T-helper 2 cell (primary cell): Measurements from ENCODE around the gene EFTUD2.

Experiments
- DNase-seq, 5 experiments: peaks; one replicate each; pipeline versions ENCODE4 v3.0.0 to v3.0.0-alpha.2; 2012 to 2022

Gene EFTUD2

GRCh38 chr17:44804302-44805089, 94.7 kb downstream of the EFTUD2 start:
- no peak for DNase-seq

GRCh38 chr17:44801880-44802279, 97.4 kb downstream of the EFTUD2 start:
- no peak for DNase-seq
